Astrocyte (in vitro differentiated cells and primary cell): ENCODE measurements around the gene JAZF1. TPM values are rescaled to one million over a fixed set of nuclear protein-coding genes. Genes with fewer than 3 reads are reported as not detected.

Source experiments
- DNase-seq: peaks from one replicate; pipeline ENCODE4 v3.0.0-alpha.2; 2010; ENCODE audit warnings: low read depth
- FAIRE-seq: peaks from 2 replicates; lab custom pipeline; 2011; peaks lifted over from hg19 to GRCh38; lab: Jason Lieb, UNC
- H2AFZ ChIP-seq: 2 replicates; pipeline ENCODE4 v1.6.0; 2012; ENCODE audit warnings: low read depth, low read length, inconsistent platforms
- H3K27ac ChIP-seq: 2 replicates; pipeline ENCODE4 v1.5.1; 2011; ENCODE audit warnings: low read depth, low read length, inconsistent platforms
- H3K27me3 ChIP-seq: 2 replicates; pipeline ENCODE4 v1.6.0; 2011; ENCODE audit warnings: low read length, inconsistent platforms; ENCODE audit not compliant: insufficient read depth
- H3K36me3 ChIP-seq: 2 replicates; pipeline ENCODE4 v1.5.1; 2011; ENCODE audit warnings: low read length, inconsistent platforms; ENCODE audit not compliant: insufficient read depth
- H3K4me1 ChIP-seq: 2 replicates; pipeline ENCODE4 v1.5.1; 2011; ENCODE audit warnings: low read length, inconsistent platforms; ENCODE audit not compliant: insufficient read depth
- H3K4me2 ChIP-seq: 2 replicates; pipeline ENCODE4 v1.6.0; 2012; ENCODE audit warnings: low read length, inconsistent platforms
- H3K4me3 ChIP-seq: 2 replicates; pipeline ENCODE4 v1.5.1; 2011; ENCODE audit warnings: low read depth, mild to moderate bottlenecking, low read length, inconsistent platforms; ENCODE audit not compliant: insufficient read depth
- H3K79me2 ChIP-seq: 2 replicates; pipeline ENCODE4 v1.6.0; 2012; ENCODE audit warnings: mild to moderate bottlenecking, low read length, inconsistent platforms; ENCODE audit not compliant: insufficient read depth
- H3K9ac ChIP-seq: 2 replicates; pipeline ENCODE4 v1.6.0; 2012; ENCODE audit warnings: mild to moderate bottlenecking, low read length, inconsistent platforms
- H3K9me3 ChIP-seq: 2 replicates; pipeline ENCODE4 v1.5.1; 2012; ENCODE audit warnings: low read depth, mild to moderate bottlenecking, low read length, inconsistent platforms; ENCODE audit not compliant: insufficient read depth
- H4K20me1 ChIP-seq: 2 replicates; pipeline ENCODE4 v1.6.0; 2012; ENCODE audit warnings: low read length, inconsistent platforms; ENCODE audit not compliant: insufficient read depth
- H3K27ac Mint-ChIP-seq: one replicate; pipeline ENCODE4 v1.8.0; 2021; ENCODE audit warnings: mild to moderate bottlenecking, mixed read lengths; ENCODE audit not compliant: unreplicated experiment
- H3K27me3 Mint-ChIP-seq: one replicate; pipeline ENCODE4 v1.8.0; 2021; ENCODE audit warnings: low read depth, mixed read lengths; ENCODE audit not compliant: unreplicated experiment
- H3K36me3 Mint-ChIP-seq: one replicate; pipeline ENCODE4 v1.8.0; 2021; ENCODE audit warnings: low read depth, mixed read lengths; ENCODE audit not compliant: unreplicated experiment
- H3K4me1 Mint-ChIP-seq: one replicate; pipeline ENCODE4 v1.8.0; 2021; ENCODE audit warnings: low read depth, mixed read lengths; ENCODE audit not compliant: unreplicated experiment
- H3K4me3 Mint-ChIP-seq: one replicate; pipeline ENCODE4 v1.8.0; 2021; ENCODE audit warnings: mild to moderate bottlenecking, moderate library complexity, mixed read lengths; ENCODE audit not compliant: unreplicated experiment
- H3K9me3 Mint-ChIP-seq: one replicate; pipeline ENCODE4 v1.8.0; 2021; ENCODE audit warnings: mild to moderate bottlenecking, mixed read lengths; ENCODE audit not compliant: unreplicated experiment
- CTCF ChIP-seq: IDR thresholded peaks from 2 replicates; pipeline ENCODE4 v1.5.1; 2011; ENCODE audit warnings: low read depth, mild to moderate bottlenecking, inconsistent platforms, low read length, moderate library complexity; ENCODE audit not compliant: insufficient read depth
- EZH2 ChIP-seq: IDR thresholded peaks from 2 replicates; pipeline ENCODE4 v1.6.1; 2012; ENCODE audit warnings: mild to moderate bottlenecking, low read length, inconsistent platforms; ENCODE audit not compliant: insufficient read depth
- total RNA-seq: library from RNA; stranded (reverse); gene quantifications from 2 replicates; pipeline ENCODE4 v1.2.1, GENCODE V29; 2021

Gene JAZF1
- total RNA-seq, 1 donor from 2014 or later: 20.1 TPM

GRCh38 chr7:27916372-27916771 lies 264.2 kb downstream of the JAZF1 start:
- Histone ChIP-seq H3K4me2 (no peak overlapping the region), H4K20me1 (no peaks in the 10 kb centered on the region), H3K9me3 (no peaks in the 10 kb centered on the region), H3K27ac (no peak overlapping the region), H3K9ac (no peak overlapping the region), H3K27me3 (no peaks in the 10 kb centered on the region), H3K36me3 (no peaks in the 10 kb centered on the region), H2AFZ (no peak overlapping the region), H3K79me2 (no peaks in the 10 kb centered on the region), H3K4me1 (peaks cover 19% of the 10 kb centered on the region), H3K4me3 (no peak overlapping the region)
- Mint-ChIP-seq H3K27me3 (no peaks in the 10 kb centered on the region), H3K4me1 (peaks cover 18% of the 10 kb centered on the region), H3K4me3 (no peak overlapping the region), H3K36me3 (peaks cover 3% of the 10 kb centered on the region), H3K27ac (no peak overlapping the region), H3K9me3 (no peaks in the 10 kb centered on the region)
- no peak for FAIRE-seq
- DNase-seq: no peak
- no peak for TF ChIP-seq CTCF
- TF ChIP-seq EZH2: no peak

DNA sequence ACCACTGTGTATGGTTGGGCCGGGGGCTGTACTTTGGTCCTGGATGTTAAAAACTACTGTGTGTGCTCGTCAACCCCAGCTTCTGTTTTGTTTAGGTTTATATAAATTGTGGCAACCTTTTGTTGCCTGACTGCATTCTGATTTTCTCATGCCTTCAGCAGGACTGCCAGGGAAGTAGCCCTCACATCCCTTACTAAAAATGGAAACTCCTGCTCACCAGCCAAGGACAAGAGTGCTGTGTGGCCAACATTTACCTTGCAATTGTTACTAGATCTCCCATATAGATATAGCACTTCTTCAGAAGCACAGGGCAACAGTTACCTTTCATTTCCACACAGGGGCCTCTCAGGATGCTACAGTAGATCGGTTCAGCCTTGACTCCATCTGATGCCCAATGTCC lies 266.2 kb downstream of the JAZF1 start:
- Mint-ChIP-seq H3K4me3 (no peak overlapping the region), H3K36me3 (peaks cover 3% of the 10 kb centered on the region), H3K4me1 (peaks cover 19% of the 10 kb centered on the region), H3K27ac (no peak overlapping the region), H3K9me3 (no peaks in the 10 kb centered on the region), H3K27me3 (no peaks in the 10 kb centered on the region)
- Histone ChIP-seq H3K9ac (no peak overlapping the region), H3K27me3 (no peaks in the 10 kb centered on the region), H3K79me2 (no peaks in the 10 kb centered on the region), H3K4me2 (no peak overlapping the region), H3K27ac (no peak overlapping the region), H3K4me3 (no peak overlapping the region), H3K4me1 (peaks cover 20% of the 10 kb centered on the region), H2AFZ (no peak overlapping the region), H3K9me3 (no peaks in the 10 kb centered on the region), H4K20me1 (peaks cover 6% of the 10 kb centered on the region), H3K36me3 (no peaks in the 10 kb centered on the region)
- FAIRE-seq: no peak
- no peak for DNase-seq
- TF ChIP-seq CTCF (no peak), EZH2 (no peak)

GRCh38 chr7:27912751-27913150 lies 267.8 kb downstream of the JAZF1 start:
- H3K79me2 ChIP-seq: no peaks in the 10 kb centered on the region
- no peak overlapping the region for H2AFZ ChIP-seq
- no peaks in the 10 kb centered on the region for H3K9me3 ChIP-seq
- Mint-ChIP-seq H3K9me3 (no peaks in the 10 kb centered on the region), H3K36me3 (peaks cover 3% of the 10 kb centered on the region), H3K4me1 (peaks cover 14% of the 10 kb centered on the region), H3K27ac (no peak overlapping the region), H3K27me3 (no peaks in the 10 kb centered on the region), H3K4me3 (no peak overlapping the region)
- H3K4me1 ChIP-seq: peaks cover 11% of the 10 kb centered on the region
- DNase-seq (no peak), FAIRE-seq (no peak)
- no peaks in the 10 kb centered on the region for H3K36me3 ChIP-seq
- no peaks in the 10 kb centered on the region for H3K27me3 ChIP-seq
- no peak overlapping the region for H3K9ac ChIP-seq
- TF ChIP-seq EZH2 (no peak), CTCF (no peak)
- no peak overlapping the region for H3K4me3 ChIP-seq
- peaks cover 6% of the 10 kb centered on the region for H4K20me1 ChIP-seq
- H3K4me2 ChIP-seq: no peak overlapping the region
- no peak overlapping the region for H3K27ac ChIP-seq
